Measurements from ENCODE around the gene DNAJC9.

DNAJC9 gene

GRCh38 chr10:73238990-73239566 lies 8.0 kb downstream of the DNAJC9 start:
- DNase-seq (ENCODE audit: low read depth) = no peak

GRCh38 chr10:73234695-73235094 lies 12.4 kb downstream of the DNAJC9 start:
- DNase-seq (ENCODE audit: low read depth) = no peak

- no peak for DNase-seq (ENCODE audit: low read depth)
These were observed 13.2 kb downstream of the DNAJC9 start for GRCh38 chr10:73233883-73234282.

- no peak for DNase-seq (ENCODE audit: low read depth)
These were observed 14.2 kb downstream of the DNAJC9 start for GRCh38 chr10:73232887-73233286.

- no peak for DNase-seq (ENCODE audit: low read depth)
These were observed 17.5 kb downstream of the DNAJC9 start for GRCh38 chr10:73229567-73229966.

- no peak for DNase-seq (ENCODE audit: low read depth)
These were observed 18.8 kb downstream of the DNAJC9 start for GRCh38 chr10:73228247-73228646.

- no peak for DNase-seq (ENCODE audit: low read depth)
These were observed 20.4 kb downstream of the DNAJC9 start for GRCh38 chr10:73226663-73227062.

- DNase-seq (ENCODE audit: low read depth) = no peak
These were observed 21.5 kb downstream of the DNAJC9 start for GRCh38 chr10:73225518-73225917.

- DNase-seq (ENCODE audit: low read depth) = no peak
These were observed 26.1 kb downstream of the DNAJC9 start for GRCh38 chr10:73220989-73221388.

- no peak for DNase-seq (ENCODE audit: low read depth)
These were observed 27.7 kb downstream of the DNAJC9 start for GRCh38 chr10:73219384-73219783.

- peak; percentile 16 for DNase-seq (ENCODE audit: low read depth)
These were observed 28.4 kb downstream of the DNAJC9 start for GRCh38 chr10:73218431-73219191.

GRCh38 chr10:73217628-73218027 lies 29.4 kb downstream of the DNAJC9 start:
- no peak for DNase-seq (ENCODE audit: low read depth)

- no peak for DNase-seq (ENCODE audit: low read depth)
These were observed 31.3 kb downstream of the DNAJC9 start for GRCh38 chr10:73215749-73216148.

- no peak for DNase-seq (ENCODE audit: low read depth)
These were observed 35.8 kb downstream of the DNAJC9 start for GRCh38 chr10:73211106-73211811.

GRCh38 chr10:73210395-73211105 lies 36.5 kb downstream of the DNAJC9 start:
- no peak for DNase-seq (ENCODE audit: low read depth)

GRCh38 chr10:73209705-73210104 lies 37.4 kb downstream of the DNAJC9 start:
- DNase-seq (ENCODE audit: low read depth) = no peak

- no peak for DNase-seq (ENCODE audit: low read depth)
These were observed 39.2 kb downstream of the DNAJC9 start for GRCh38 chr10:73207883-73208282.

GRCh38 chr10:73206385-73206784 lies 40.7 kb downstream of the DNAJC9 start:
- no peak for DNase-seq (ENCODE audit: low read depth)

- DNase-seq (ENCODE audit: low read depth) = no peak
These were observed 41.2 kb downstream of the DNAJC9 start for GRCh38 chr10:73205890-73206289.

GRCh38 chr10:73205081-73205480 lies 42.0 kb downstream of the DNAJC9 start:
- no peak for DNase-seq (ENCODE audit: low read depth)
